Astrocyte (in vitro differentiated cells and primary cell): Measurements from ENCODE around the gene FAM50A. TPM values are rescaled to one million over a fixed set of nuclear protein-coding genes. Genes with fewer than 3 reads are reported as not detected.
A peak's percentile ranks its signal among the peaks of the same experiment; 100 is the strongest.

Experiments used
- DNase-seq: peaks from one replicate; pipeline ENCODE4 v3.0.0-alpha.2; 2010; ENCODE audit warnings: low read depth
- FAIRE-seq: peaks from 2 replicates; lab custom pipeline; 2011; peaks lifted over from hg19 to GRCh38; lab: Jason Lieb, UNC
- H2AFZ ChIP-seq: 2 replicates; pipeline ENCODE4 v1.6.0; 2012; ENCODE audit warnings: low read depth, low read length, inconsistent platforms
- H3K27ac ChIP-seq: 2 replicates; pipeline ENCODE4 v1.5.1; 2011; ENCODE audit warnings: low read depth, low read length, inconsistent platforms
- H3K27me3 ChIP-seq: 2 replicates; pipeline ENCODE4 v1.6.0; 2011; ENCODE audit warnings: low read length, inconsistent platforms; ENCODE audit not compliant: insufficient read depth
- H3K36me3 ChIP-seq: 2 replicates; pipeline ENCODE4 v1.5.1; 2011; ENCODE audit warnings: low read length, inconsistent platforms; ENCODE audit not compliant: insufficient read depth
- H3K4me1 ChIP-seq: 2 replicates; pipeline ENCODE4 v1.5.1; 2011; ENCODE audit warnings: low read length, inconsistent platforms; ENCODE audit not compliant: insufficient read depth
- H3K4me2 ChIP-seq: 2 replicates; pipeline ENCODE4 v1.6.0; 2012; ENCODE audit warnings: low read length, inconsistent platforms
- H3K4me3 ChIP-seq: 2 replicates; pipeline ENCODE4 v1.5.1; 2011; ENCODE audit warnings: low read depth, mild to moderate bottlenecking, low read length, inconsistent platforms; ENCODE audit not compliant: insufficient read depth
- H3K79me2 ChIP-seq: 2 replicates; pipeline ENCODE4 v1.6.0; 2012; ENCODE audit warnings: mild to moderate bottlenecking, low read length, inconsistent platforms; ENCODE audit not compliant: insufficient read depth
- H3K9ac ChIP-seq: 2 replicates; pipeline ENCODE4 v1.6.0; 2012; ENCODE audit warnings: mild to moderate bottlenecking, low read length, inconsistent platforms
- H3K9me3 ChIP-seq: 2 replicates; pipeline ENCODE4 v1.5.1; 2012; ENCODE audit warnings: low read depth, mild to moderate bottlenecking, low read length, inconsistent platforms; ENCODE audit not compliant: insufficient read depth
- H4K20me1 ChIP-seq: 2 replicates; pipeline ENCODE4 v1.6.0; 2012; ENCODE audit warnings: low read length, inconsistent platforms; ENCODE audit not compliant: insufficient read depth
- H3K27ac Mint-ChIP-seq: one replicate; pipeline ENCODE4 v1.8.0; 2021; ENCODE audit warnings: mild to moderate bottlenecking, mixed read lengths; ENCODE audit not compliant: unreplicated experiment
- H3K27me3 Mint-ChIP-seq: one replicate; pipeline ENCODE4 v1.8.0; 2021; ENCODE audit warnings: low read depth, mixed read lengths; ENCODE audit not compliant: unreplicated experiment
- H3K36me3 Mint-ChIP-seq: one replicate; pipeline ENCODE4 v1.8.0; 2021; ENCODE audit warnings: low read depth, mixed read lengths; ENCODE audit not compliant: unreplicated experiment
- H3K4me1 Mint-ChIP-seq: one replicate; pipeline ENCODE4 v1.8.0; 2021; ENCODE audit warnings: low read depth, mixed read lengths; ENCODE audit not compliant: unreplicated experiment
- H3K4me3 Mint-ChIP-seq: one replicate; pipeline ENCODE4 v1.8.0; 2021; ENCODE audit warnings: mild to moderate bottlenecking, moderate library complexity, mixed read lengths; ENCODE audit not compliant: unreplicated experiment
- H3K9me3 Mint-ChIP-seq: one replicate; pipeline ENCODE4 v1.8.0; 2021; ENCODE audit warnings: mild to moderate bottlenecking, mixed read lengths; ENCODE audit not compliant: unreplicated experiment
- CTCF ChIP-seq: IDR thresholded peaks from 2 replicates; pipeline ENCODE4 v1.5.1; 2011; ENCODE audit warnings: low read depth, mild to moderate bottlenecking, inconsistent platforms, low read length, moderate library complexity; ENCODE audit not compliant: insufficient read depth
- EZH2 ChIP-seq: IDR thresholded peaks from 2 replicates; pipeline ENCODE4 v1.6.1; 2012; ENCODE audit warnings: mild to moderate bottlenecking, low read length, inconsistent platforms; ENCODE audit not compliant: insufficient read depth
- total RNA-seq: library from RNA; stranded (reverse); gene quantifications from 2 replicates; pipeline ENCODE4 v1.2.1, GENCODE V29; 2021

The FAM50A gene
- total RNA-seq, 1 donor from 2014 or later, result 100.0 TPM

GRCh38 chrX:154440623-154441357, 3.2 kb upstream of the FAM50A start:
- no peak overlapping the region for H3K4me2 ChIP-seq
- no peak overlapping the region for H2AFZ ChIP-seq
- H4K20me1 ChIP-seq, result peaks cover 51% of the 10 kb centered on the region
- no peak for DNase-seq
- Mint-ChIP-seq H3K36me3 (peaks cover 1% of the 10 kb centered on the region), H3K27me3 (no peaks in the 10 kb centered on the region), H3K4me1 (no peaks in the 10 kb centered on the region), H3K4me3 (no peak overlapping the region), H3K27ac (peak overlapping the region; percentile 53), H3K9me3 (no peaks in the 10 kb centered on the region)
- no peaks in the 10 kb centered on the region for H3K27me3 ChIP-seq
- H3K9ac ChIP-seq, result no peak overlapping the region
- no peak overlapping the region for H3K27ac ChIP-seq
- peaks cover 4% of the 10 kb centered on the region for H3K36me3 ChIP-seq
- peaks cover 63% of the 10 kb centered on the region for H3K79me2 ChIP-seq
- FAIRE-seq, result no peak
- TF ChIP-seq CTCF, result no peak
- no peak for TF ChIP-seq EZH2
- no peaks in the 10 kb centered on the region for H3K9me3 ChIP-seq
- peaks cover 21% of the 10 kb centered on the region for H3K4me1 ChIP-seq
- no peak overlapping the region for H3K4me3 ChIP-seq

- H3K36me3 Mint-ChIP-seq, result peaks cover 1% of the 10 kb centered on the region
Observed at GRCh38 chrX:154441564-154441963, 2.4 kb upstream of the FAM50A start.

More at GRCh38 chrX:154441564-154441963, 2.4 kb upstream of the FAM50A start:
- Histone ChIP-seq H3K9ac (no peak overlapping the region), H3K27ac (no peak overlapping the region), H3K4me3 (no peak overlapping the region), H2AFZ (no peak overlapping the region), H4K20me1 (peaks cover 59% of the 10 kb centered on the region), H3K36me3 (peaks cover 4% of the 10 kb centered on the region), H3K27me3 (no peaks in the 10 kb centered on the region), H3K4me1 (peaks cover 25% of the 10 kb centered on the region), H3K4me2 (no peak overlapping the region), H3K9me3 (no peaks in the 10 kb centered on the region), H3K79me2 (peaks cover 71% of the 10 kb centered on the region)
- no peaks in the 10 kb centered on the region for H3K4me1 Mint-ChIP-seq
- DNase-seq (no peak), FAIRE-seq (no peak)
- H3K4me3 Mint-ChIP-seq, result no peak overlapping the region
- no peaks in the 10 kb centered on the region for H3K27me3 Mint-ChIP-seq
- no peak overlapping the region for H3K27ac Mint-ChIP-seq
- TF ChIP-seq EZH2 (no peak), CTCF (no peak)
- no peaks in the 10 kb centered on the region for H3K9me3 Mint-ChIP-seq
